Kidney (tissue), 14 donors: ENCODE results near the gene DUSP8. TPM values are rescaled to one million over a fixed set of nuclear protein-coding genes. Genes with fewer than 3 reads are reported as not detected.

Experiments
- DNase-seq, 5 donors: peaks; one replicate each; pipeline ENCODE4 v3.0.0-alpha.2; 2013 to 2020
- FAIRE-seq: peaks from 2 replicates; lab custom pipeline; 2012; peaks lifted over from hg19 to GRCh38; lab: Jason Lieb, UNC
- H3K27ac ChIP-seq, 2 donors: one replicate each; pipeline ENCODE4 v1.7.0; 2013; ENCODE audit warnings: low read depth in 2 of 2, low read length in 2 of 2, inconsistent platforms in 1 of 2
- H3K27me3 ChIP-seq: one replicate; pipeline ENCODE4 v1.7.1; 2013; ENCODE audit warnings: low read length, inconsistent platforms; ENCODE audit not compliant: control insufficient read depth, insufficient read depth
- H3K36me3 ChIP-seq, 3 donors: one replicate each; pipeline versions ENCODE4 v1.7.0 to v1.7.1; 2013; ENCODE audit warnings: low read length in 3 of 3, control low read depth in 1 of 3, inconsistent platforms in 1 of 3; ENCODE audit not compliant: insufficient read depth in 3 of 3, control insufficient read depth in 2 of 3
- H3K4me1 ChIP-seq, 3 donors: one replicate each; pipeline versions ENCODE4 v1.7.0 to v1.7.1; 2013; ENCODE audit warnings: low read length in 3 of 3, inconsistent platforms in 1 of 3, low read depth in 1 of 3; ENCODE audit not compliant: control insufficient read depth in 2 of 3, insufficient read depth in 2 of 3
- H3K4me3 ChIP-seq, 3 donors: one replicate each; pipeline versions ENCODE4 v1.7.0 to v1.8.1; 2013; ENCODE audit warnings: low read length in 3 of 3, control low read depth in 1 of 3, inconsistent platforms in 1 of 3
- H3K9ac ChIP-seq, 3 donors: one replicate each; pipeline versions ENCODE4 v1.7.0 to v1.7.1; 2013; ENCODE audit warnings: low read length in 3 of 3, control low read depth in 1 of 3, inconsistent platforms in 1 of 3
- H3K9me3 ChIP-seq, 3 donors: one replicate each; pipeline versions ENCODE4 v1.7.0 to v1.7.1; 2013; ENCODE audit warnings: low read length in 3 of 3, control low read depth in 1 of 3, inconsistent platforms in 1 of 3; ENCODE audit not compliant: control insufficient read depth in 2 of 3, insufficient read depth in 1 of 3
- intact Hi-C: fragments of 100-400 bp; cut with DNase I; formaldehyde crosslinking; loops from one replicate; pipeline ENCODE4 v1.11.1; 2022
- polyA plus RNA-seq: library from polyadenylated mRNA; stranded (reverse); fragments of 350-450 nt; fragmentation: Illumina TruSeq; extraction: RNeasy Lipid Tissue Mini Kit (QIAGEN cat#74804); gene quantifications from one replicate; pipeline ENCODE4 v1.2.3, GENCODE V29; 2014; ENCODE audit warnings: low read depth, low replicate concordance; ENCODE audit not compliant: insufficient read depth
- total RNA-seq: library from RNA; stranded (reverse); fragmentation: NEBNext Ultra II Directional; extraction: Animal tissue kit (Norgen Biotek cat#: 25700); gene quantifications from one replicate; pipeline ENCODE4 v1.2.1, GENCODE V29; 2021
- TF ChIP-seq, protein P1 (sequence below): IDR thresholded peaks from 3 replicates; pipeline ENCODE4 v1.5.1; 2012; ENCODE audit warnings: mild to moderate bottlenecking, moderate library complexity, borderline replicate concordance; ENCODE audit not compliant: insufficient read depth; ENCODE audit errors: extremely low read depth
- donor health status: control.
- donor health status: control.
- donor health status: control.
- donor health status: control.
- donor health status: control.
- donor health status: DM: yes; HTN: yes; CAD: no.
- donor health status: Normal renal cell carcinoma (clear cell type).

Gene DUSP8
- total and polyA plus RNA-seq, 2 donors from 2014 or later: 1.9 to 9.1 TPM

DNA sequence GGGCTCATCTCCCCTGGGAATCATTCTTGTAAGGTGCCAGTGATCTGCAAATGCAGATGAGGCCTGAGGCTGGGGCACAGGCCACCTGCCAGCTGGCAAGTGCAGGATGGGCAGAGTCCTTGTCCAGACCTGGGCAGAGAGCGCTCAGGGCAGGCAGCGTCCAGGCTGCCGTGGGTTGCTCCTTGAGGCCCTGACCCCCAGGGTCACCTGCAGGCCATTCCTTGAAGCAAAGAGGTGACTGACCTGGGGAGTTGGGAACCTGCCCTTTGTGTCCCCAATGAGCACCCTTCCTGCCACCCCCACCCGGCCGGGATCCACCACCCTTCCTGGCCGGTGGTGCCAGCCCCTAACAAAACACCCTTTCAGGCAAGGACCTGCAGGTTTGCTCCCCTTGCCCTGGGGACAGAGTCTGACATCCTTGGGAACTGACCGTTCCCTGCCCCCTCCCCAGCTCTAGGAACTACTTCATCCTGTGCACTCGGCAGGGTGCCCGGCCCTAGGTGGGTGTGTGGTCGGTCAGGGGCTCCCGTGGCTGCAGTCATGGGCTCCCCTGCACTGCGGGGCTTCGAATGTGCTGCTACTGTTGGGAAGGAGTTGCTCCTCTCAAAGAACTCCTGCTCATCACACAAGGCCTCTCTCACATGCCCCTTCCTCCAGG, 28.3 kb downstream of the DUSP8 start:
- intact Hi-C loops: no loop called here
- no peaks in the 10 kb centered on the region for H3K36me3 ChIP-seq
- no peak overlapping the region for H3K9ac ChIP-seq
- H3K4me1 ChIP-seq: peaks cover 0 to 3% (median 0%) of the 10 kb centered on the region in 3 donors
- H3K27ac ChIP-seq: no peak overlapping the region
- no peak overlapping the region for H3K4me3 ChIP-seq
- DNase-seq (peak in 1 of 5 donors; percentile 55), FAIRE-seq (no peak)
- H3K9me3 ChIP-seq: no peaks in the 10 kb centered on the region
- TF ChIP-seq, protein P1, sequence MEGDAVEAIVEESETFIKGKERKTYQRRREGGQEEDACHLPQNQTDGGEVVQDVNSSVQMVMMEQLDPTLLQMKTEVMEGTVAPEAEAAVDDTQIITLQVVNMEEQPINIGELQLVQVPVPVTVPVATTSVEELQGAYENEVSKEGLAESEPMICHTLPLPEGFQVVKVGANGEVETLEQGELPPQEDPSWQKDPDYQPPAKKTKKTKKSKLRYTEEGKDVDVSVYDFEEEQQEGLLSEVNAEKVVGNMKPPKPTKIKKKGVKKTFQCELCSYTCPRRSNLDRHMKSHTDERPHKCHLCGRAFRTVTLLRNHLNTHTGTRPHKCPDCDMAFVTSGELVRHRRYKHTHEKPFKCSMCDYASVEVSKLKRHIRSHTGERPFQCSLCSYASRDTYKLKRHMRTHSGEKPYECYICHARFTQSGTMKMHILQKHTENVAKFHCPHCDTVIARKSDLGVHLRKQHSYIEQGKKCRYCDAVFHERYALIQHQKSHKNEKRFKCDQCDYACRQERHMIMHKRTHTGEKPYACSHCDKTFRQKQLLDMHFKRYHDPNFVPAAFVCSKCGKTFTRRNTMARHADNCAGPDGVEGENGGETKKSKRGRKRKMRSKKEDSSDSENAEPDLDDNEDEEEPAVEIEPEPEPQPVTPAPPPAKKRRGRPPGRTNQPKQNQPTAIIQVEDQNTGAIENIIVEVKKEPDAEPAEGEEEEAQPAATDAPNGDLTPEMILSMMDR: no peak
- peaks cover 14% of the 10 kb centered on the region for H3K27me3 ChIP-seq

- no peak overlapping the region for H3K27ac ChIP-seq
- H3K9ac ChIP-seq: no peak overlapping the region
- peaks cover 11% of the 10 kb centered on the region for H3K27me3 ChIP-seq
- H3K36me3 ChIP-seq: no peaks in the 10 kb centered on the region
- FAIRE-seq (no peak), DNase-seq (no peak)
- peaks cover 0 to 3% (median 0%) of the 10 kb centered on the region in 3 donors for H3K4me1 ChIP-seq
- TF ChIP-seq, protein P1: no peak
- H3K9me3 ChIP-seq: no peaks in the 10 kb centered on the region
- no peak overlapping the region for H3K4me3 ChIP-seq
- intact Hi-C loops: no loop called here
Observed at GRCh38 chr11:1542267-1542666, 29.8 kb downstream of the DUSP8 start.

- no peak overlapping the region for H3K4me3 ChIP-seq
- intact Hi-C loops: no loop called here
- no peaks in the 10 kb centered on the region for H3K36me3 ChIP-seq
- H3K4me1 ChIP-seq: no peaks in the 10 kb centered on the region
- H3K9me3 ChIP-seq: no peaks in the 10 kb centered on the region
- TF ChIP-seq, protein P1: no peak
- FAIRE-seq (no peak), DNase-seq (no peak)
- H3K27ac ChIP-seq: no peak overlapping the region
- peaks cover 11% of the 10 kb centered on the region for H3K27me3 ChIP-seq
- no peak overlapping the region for H3K9ac ChIP-seq
Observed at GRCh38 chr11:1541474-1542204, 30.4 kb downstream of the DUSP8 start.
